Neural progenitor cell (in vitro differentiated cells): ENCODE measurements around the gene CFDP1.

Experiments
- EZH2 ChIP-seq: fragments of 200-600 bp; sonication (generic); IDR thresholded peaks from 2 replicates; pipeline ENCODE4 v1.6.1; 2017; ENCODE audit warnings: antibody characterized with exemption, mild to moderate bottlenecking, moderate library complexity
- EZH2phosphoT487 ChIP-seq: fragments of 200-600 bp; sonication (generic); IDR thresholded peaks from 2 replicates; pipeline ENCODE4 v1.6.1; 2017; ENCODE audit warnings: antibody characterized with exemption
- TF ChIP-seq, protein P1 (sequence below): fragments of 200-600 bp; sonication (generic); IDR thresholded peaks from 2 replicates; pipeline ENCODE4 v1.5.1; 2017; ENCODE audit warnings: antibody characterized with exemption, mild to moderate bottlenecking

DNA sequence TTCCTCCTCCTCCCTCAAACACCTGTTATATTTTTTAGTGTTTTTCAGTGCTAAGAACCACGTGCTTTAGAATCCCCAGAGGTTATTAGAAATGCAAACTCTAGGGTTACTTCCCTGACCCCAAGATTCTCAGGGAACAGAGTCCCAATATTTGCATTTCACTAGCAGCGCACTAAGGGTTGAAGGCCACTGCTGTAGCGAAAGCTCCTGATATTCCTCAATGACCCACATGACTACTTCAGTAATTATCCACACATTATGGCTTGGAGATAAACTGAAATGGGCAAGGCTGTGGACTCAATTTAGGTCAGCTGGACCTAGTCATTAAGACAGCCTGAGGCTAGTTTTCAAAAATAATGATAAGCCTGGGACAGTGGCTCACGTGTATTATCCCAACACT is 103.4 kb downstream of the CFDP1 start:
- TF ChIP-seq, protein P1, sequence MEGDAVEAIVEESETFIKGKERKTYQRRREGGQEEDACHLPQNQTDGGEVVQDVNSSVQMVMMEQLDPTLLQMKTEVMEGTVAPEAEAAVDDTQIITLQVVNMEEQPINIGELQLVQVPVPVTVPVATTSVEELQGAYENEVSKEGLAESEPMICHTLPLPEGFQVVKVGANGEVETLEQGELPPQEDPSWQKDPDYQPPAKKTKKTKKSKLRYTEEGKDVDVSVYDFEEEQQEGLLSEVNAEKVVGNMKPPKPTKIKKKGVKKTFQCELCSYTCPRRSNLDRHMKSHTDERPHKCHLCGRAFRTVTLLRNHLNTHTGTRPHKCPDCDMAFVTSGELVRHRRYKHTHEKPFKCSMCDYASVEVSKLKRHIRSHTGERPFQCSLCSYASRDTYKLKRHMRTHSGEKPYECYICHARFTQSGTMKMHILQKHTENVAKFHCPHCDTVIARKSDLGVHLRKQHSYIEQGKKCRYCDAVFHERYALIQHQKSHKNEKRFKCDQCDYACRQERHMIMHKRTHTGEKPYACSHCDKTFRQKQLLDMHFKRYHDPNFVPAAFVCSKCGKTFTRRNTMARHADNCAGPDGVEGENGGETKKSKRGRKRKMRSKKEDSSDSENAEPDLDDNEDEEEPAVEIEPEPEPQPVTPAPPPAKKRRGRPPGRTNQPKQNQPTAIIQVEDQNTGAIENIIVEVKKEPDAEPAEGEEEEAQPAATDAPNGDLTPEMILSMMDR: no peak
- TF ChIP-seq EZH2phosphoT487: no peak
- TF ChIP-seq EZH2: no peak
